LoVo (cell line): ENCODE results near the gene LSM4.
"Not testable (repeated sequence)": the region's sequence is repeated elsewhere in the genome, so short reads cannot be mapped to it uniquely, and the experiment has no call there.

Source experiments
- DNase-seq: peaks from one replicate; pipeline ENCODE4 v3.0.0-alpha.2; 2016; ENCODE audit warnings: low spot score

The LSM4 gene

DNA sequence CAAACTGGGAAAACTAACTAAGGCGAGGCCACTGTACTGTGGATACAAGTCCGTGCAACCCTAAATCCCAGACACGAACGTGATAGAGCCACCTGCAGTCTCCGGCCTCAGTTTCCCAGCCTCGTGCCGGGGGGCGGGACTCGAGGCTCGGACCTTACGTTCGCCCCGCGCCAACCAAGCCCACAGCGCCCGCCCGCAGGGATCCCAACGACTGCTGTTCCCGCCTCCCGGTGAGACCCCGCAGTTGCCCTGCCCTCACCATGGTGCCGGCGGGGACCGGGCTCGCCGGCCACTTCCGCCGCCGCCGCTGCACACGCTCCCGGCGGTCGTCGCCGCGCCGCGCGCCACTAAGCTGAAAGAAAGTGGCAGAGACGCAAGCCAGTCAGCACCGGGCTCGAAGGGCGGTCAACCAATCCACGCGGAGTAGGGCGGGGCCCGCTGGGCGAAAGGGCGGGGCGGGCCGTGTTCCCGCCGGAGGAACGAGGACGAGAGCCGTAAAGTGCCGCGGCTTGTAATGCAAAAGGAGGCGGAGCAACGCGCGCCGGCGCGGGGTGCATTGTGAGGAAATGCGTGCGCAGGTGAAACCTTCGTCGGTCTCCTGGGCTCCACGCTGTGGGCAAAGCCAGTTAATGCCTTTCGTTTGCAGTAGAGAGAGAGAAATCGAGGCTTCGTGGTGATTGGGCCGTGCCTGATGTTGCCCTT is at the start of gene LSM4:
TSS of gene LSM4 (minus strand) at position 318 of the 702 bp plus-strand sequence. CDS start at position 262, 56 bp downstream.
- peak; percentile 98 for DNase-seq

GRCh38 chr19:18368504-18369222 is 45.8 kb upstream of the LSM4 start:
- no peak for DNase-seq

- DNase-seq = no peak
Measured at GRCh38 chr19:18366021-18366435, 43.2 kb upstream of the LSM4 start.

GRCh38 chr19:18364826-18365528 is 42.1 kb upstream of the LSM4 start:
- DNase-seq = peak; percentile 99

DNA sequence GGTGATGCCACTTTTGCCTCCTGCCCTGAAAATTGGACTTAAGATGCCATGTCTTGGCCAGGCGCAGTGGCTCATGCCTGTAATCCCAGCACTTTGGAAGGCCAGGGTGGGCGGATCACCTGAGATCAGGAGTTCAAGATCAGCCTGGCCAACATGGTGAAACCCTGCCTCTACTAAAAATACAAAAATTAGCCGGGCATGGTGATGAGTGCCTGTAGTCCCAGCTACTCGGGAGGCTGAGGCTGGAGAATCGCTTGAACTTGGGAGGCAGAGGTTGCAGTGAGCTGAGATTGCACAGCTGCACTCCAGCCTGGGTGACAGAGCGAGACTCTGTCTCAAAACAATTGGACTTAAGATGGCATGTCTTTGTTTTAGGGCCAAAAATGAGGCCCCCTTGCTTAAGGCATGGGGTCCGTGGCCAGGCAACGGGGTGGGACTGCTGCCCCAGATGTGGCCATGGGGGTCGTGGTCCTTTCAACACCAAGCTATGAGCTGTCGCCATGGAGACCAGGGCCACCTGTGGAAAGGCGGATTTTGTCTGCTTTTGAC is 41.5 kb upstream of the LSM4 start:
- not testable (repeated sequence) for DNase-seq

DNA sequence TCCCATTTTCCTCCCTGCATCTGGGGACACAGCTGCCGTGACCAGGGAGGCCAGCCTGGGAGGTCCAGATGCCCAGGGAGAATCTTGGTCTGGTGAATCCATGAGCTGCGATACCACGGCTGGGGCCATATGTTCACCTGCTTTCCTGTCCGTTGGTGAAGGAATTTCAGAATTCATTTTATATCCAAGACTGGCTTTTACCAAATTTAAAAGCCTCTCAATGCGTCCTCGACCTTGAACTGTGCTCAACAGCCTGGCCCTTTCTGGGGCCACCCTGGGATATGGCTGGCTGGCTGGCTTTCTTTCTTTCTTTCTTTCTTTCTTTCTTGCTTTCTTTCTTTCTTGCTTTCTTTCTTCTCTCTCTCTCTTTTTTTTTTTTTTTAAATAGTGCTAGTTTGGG is 40.9 kb upstream of the LSM4 start:
- no peak for DNase-seq

- no peak for DNase-seq
Measured at GRCh38 chr19:18362934-18363542, 40.2 kb upstream of the LSM4 start.

GRCh38 chr19:18361646-18362045 is 38.8 kb upstream of the LSM4 start:
- DNase-seq = no peak

- no peak for DNase-seq
Measured at GRCh38 chr19:18357041-18357440, 34.2 kb upstream of the LSM4 start.

GRCh38 chr19:18354743-18355142 is 31.9 kb upstream of the LSM4 start:
- DNase-seq = not testable (repeated sequence)

DNA sequence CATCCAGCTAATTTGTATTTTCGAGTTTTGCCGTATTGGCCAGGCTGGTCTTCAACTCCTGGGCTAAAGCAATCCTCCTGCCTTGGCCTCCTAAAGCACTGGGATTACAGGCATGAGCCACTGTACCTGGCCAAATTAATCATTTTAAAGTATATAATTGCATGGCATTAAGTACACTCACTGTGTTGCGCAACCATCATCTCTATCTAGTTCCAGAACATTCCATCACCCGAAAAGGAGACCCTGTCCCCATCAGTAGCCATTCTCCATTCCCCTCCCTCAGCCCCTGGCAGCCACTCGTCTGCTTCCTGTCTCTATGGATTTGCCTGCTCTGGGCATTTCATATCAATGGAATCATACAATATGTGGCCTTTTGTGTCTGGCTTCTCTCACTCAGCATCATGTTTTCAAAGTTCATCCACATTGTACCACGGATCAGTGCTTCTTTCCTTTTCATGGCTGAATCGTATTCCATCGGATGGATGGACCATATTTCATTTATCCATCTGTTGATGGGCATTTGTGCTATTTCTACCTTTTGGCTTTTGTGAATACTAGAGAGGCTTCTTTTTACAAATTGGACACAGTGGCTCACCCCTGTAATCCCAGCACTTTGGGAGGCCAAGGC is 30.6 kb upstream of the LSM4 start:
- DNase-seq = no peak

DNA sequence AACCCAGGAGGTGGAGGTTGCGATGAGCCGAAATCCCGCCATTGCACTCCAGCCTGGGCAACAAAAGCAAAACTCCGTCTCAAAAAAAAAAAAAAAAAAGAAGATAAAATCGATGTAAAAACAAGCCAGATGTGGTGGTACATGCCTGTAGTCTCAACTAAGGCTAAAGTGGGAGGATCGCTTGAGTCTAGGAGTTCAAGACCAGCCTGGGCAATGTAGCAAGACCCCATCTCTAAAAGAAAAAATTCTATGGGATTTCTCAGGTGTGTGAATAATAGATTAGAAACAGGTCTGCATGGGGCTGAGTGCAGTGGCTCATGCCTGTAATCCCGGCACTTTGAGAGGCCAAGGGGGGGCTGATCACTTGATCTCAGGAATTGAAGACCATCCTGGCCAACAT is 28.7 kb upstream of the LSM4 start:
- no peak for DNase-seq

DNA sequence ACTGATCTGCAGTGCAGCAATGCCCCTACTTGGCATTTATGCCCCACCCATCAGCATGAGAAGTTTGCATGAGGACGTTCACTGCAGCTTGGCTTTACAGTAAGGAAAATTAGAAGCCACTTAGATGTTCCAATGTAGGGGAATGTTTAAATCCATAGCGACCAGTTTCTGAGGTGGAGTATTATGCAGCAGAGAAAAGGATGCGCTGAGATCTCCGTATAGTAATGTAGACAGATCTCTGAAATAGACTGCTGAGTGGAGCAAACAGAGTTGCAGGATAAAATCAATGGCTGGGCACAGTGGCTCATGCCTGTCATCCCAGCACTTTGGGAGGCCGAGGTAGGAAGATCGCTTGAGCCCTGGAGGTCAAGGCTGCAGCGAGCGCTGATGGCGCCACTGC is 27.6 kb upstream of the LSM4 start:
- DNase-seq = no peak

- DNase-seq = peak; percentile 59
Measured at GRCh38 chr19:18349524-18350128, 26.8 kb upstream of the LSM4 start.

GRCh38 chr19:18348818-18349339 is 26.0 kb upstream of the LSM4 start:
- DNase-seq = not testable (repeated sequence)

DNA sequence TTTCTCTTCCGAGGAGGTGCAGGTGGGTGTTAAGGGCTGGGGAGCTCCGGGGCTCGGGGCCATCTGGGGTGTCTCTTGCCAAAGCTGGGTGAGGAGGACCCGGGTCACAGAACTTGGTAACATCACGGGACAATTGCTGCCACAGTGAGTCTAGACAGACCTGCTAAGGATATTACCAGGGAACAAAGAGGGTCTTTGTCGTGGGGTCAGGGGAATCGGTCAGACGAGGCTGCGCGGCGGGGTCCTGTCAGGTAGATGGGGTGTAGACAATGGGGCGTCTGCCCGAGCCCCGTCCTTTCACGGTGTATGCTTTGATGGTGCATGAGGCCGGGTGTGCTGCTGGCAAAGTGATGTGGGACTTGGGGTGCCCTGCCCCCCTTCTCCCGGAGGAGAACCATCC is 25.3 kb upstream of the LSM4 start:
- no peak for DNase-seq

GRCh38 chr19:18346091-18346490 is 23.2 kb upstream of the LSM4 start:
- DNase-seq = no peak

DNA sequence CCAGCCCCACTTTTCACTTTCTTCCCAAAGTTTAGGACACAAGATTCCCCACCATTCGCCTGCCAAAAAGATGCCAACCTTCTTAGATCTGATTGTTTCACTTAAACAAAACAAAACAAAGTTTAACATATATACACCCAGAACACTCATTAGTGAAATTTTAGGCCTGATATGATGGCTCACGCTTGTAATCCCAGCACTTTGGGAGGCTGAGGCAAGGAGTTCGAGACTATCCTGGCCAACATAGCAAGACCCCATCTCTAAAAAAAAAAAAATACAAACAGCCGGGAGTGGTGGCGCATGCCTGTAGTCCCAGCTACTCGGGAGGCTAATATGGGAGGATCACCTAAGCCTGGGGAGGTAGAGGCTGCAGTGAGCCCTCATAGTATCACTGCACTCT is 22.4 kb upstream of the LSM4 start:
- no peak for DNase-seq

DNA sequence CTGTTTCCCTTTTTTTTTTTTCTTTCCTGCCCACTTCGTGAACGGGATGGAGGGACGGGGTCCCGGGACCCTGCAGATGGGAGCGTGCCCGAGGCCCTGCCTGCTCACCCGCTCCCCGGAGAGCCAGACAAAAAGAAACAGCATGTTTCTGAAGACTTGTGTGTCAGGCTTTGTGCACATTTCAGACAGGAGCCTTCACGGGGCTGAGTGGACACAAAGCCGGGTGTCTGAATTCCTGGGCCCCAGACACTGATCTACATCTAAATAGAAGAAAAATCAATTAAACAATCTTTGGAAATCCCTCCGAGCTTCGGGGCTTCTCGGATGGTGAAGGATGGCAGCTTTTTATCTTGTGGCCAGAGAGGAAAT is 21.7 kb upstream of the LSM4 start:
- no peak for DNase-seq

GRCh38 chr19:18342090-18342632 is 19.3 kb upstream of the LSM4 start:
- no peak for DNase-seq
